COR-L47 (cell line): ENCODE results near the gene ABCC10.
A peak's percentile ranks its signal among the peaks of the same experiment; 100 is the strongest.

Experiments used
- DNase-seq: peaks from one replicate; lab custom pipeline; 2025; lab: John Stamatoyannopoulos, UW

ABCC10 gene

DNA sequence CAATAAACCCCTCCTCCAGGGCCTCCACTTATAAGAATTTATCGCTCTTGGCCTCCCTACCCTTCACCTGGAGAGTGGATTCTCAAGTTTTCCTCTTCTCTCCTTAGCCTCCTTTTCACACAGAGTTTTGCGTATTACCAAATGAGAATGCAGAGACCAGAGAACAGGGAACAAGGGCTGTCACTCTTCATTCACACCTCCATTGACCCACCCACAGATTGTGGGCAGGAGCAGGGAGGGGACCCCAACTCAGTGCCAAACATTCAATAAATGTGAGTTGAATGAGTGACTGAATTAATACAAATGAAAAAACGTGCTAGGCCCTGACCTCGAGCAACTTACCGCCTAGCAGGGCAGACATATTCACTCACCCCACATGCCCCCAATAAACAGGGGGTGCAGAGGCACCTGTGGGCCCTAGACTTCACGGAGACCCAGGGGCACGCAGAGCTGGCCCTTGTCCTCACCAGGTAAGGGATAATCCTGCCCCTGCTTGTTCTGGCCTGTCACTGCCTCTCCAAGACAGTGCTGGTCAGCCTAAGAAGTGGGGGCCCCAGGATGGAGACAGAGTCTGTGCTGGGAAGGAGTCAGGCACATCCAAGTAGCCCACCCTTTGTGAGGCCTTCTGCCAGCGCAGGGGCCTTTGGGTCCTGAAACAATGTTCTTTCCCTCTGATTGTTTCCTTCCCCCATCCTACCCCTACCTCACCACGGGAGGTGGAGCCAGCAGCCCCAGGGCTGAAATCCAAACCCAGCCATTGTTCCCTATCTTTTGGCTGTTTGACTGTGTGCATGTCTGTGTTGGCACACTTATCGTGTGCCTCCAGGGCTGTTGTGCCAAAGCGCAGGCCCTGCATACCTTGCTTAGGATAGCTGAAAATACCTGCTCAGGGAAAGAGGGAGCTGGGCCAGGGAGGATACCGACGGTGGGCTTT, 41.7 kb downstream of the ABCC10 start:
- no peak for DNase-seq

DNA sequence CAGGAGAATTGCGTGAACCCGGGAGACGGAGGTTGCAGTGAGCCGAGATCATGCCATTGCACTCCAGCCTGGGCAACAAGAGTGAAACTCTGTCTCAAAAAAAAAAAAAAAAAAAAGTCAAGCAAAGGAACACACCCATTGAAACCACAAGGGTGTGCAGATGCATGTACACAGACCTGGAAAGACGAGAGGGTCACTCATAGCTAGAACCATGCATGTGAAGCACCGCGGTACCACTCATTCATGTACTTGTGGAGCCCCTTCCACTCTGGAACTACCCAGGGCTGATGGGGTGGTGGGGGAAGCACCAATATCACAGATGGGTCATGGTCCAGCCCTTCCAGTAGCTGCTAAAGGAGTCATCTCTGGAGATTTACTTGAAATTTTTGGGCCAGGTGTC, 42.6 kb downstream of the ABCC10 start:
- no peak for DNase-seq

DNA sequence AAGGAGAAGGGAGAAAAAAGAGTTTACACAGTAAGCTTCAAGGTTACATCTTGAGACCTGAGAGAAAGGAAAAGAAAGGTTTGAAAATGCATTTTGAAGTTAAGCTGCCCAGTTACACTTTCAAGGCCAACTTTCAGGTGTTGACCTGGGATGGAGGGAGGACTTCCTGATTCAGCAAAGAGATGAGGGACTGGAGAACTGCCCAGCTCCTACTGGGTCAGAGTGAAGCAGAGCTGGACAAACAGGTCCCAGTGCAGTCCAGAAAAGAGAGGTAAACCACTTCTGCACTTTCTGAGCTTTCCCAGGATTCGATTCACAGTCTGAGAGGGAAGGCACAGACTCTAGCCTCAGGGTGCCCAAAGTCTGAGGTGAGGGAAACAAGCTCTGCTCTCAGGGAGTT, 44.1 kb downstream of the ABCC10 start:
- no peak for DNase-seq

DNA sequence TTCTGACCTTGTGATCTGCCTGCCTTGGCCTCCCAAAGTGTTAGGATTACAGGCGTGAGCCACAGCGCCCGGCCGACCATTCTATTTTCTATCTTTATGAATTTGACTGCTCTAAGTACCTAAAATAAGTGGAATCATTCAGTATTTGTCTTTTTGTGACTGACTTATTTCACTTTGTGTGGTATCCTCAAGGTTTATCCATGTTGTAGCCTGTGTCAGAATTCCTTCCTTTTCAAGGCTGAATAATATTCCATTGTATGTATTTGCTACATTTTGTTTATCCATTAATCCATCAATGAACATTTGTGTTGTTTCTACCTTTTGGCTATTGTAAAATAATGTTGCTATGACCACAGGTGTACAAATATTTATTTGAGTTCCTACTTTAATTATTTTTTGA, 45.2 kb downstream of the ABCC10 start:
- DNase-seq, result no peak

DNA sequence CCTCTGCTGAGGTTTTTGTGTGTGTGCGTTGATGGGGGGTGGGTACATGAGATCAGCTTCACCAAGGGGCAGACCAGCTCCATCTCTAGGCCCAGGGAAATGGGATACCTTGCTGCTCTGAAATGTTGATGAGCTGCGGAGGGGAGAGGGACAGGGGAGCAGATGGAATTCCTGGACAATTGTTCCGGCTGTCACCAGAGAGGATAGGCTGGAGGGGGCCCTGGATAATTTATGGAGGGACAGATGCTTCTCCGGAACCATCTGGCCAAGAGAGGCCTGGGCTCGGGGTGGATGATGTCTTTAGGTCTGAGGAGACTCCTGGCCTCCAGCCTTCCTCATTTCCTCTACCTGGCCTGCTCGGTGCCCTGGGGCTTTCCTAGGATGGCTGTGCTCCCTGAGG, 48.2 kb downstream of the ABCC10 start:
- DNase-seq, result no peak

GRCh38 chr6:43476746-43477145, 49.4 kb downstream of the ABCC10 start:
- no peak for DNase-seq

DNA sequence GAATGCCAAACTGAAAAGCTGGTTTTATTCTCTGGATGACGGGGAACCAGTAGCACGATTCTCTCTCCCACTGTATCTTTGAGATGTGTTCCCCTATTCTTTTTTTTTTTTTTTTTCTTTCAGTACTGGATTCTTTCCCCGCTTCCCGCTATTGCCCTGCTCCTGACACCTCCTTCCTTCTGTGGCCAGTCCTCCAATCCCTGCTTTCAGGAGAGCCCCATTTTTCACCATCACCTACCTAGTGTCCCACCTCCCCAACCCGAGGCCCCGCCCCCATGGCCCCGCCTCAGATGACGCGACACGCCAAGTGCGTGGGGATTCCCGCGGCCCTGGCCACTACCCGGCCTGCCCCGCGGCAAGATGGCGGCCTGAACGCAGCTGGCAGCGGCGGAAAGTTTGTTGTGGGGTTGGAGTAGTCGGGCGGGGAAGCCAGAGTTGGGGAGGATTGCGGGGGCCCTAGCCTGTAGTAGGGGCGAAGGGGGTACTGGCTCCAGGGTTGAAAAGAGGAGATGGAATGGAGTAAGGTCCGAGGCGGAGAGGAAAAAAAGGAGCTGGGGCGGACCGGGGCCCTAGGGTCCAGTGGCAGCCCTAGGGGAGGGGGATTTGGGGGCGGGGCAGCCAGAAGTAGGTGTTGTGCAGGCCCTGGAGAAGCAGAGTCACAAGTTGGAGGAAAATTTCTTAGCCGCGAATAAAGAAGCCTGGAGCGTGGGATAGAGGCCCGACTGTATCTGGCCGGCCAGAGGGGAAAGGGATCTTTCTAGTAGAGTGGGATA, 50.1 kb downstream of the ABCC10 start, which contains the start of gene TJAP1:
Gene TJAP1, plus strand, starts transcription at position 336 of the 773 bp plus-strand sequence. CDS start 21,432 bp downstream, outside the sequence.
- DNase-seq, result peak; percentile 88

DNA sequence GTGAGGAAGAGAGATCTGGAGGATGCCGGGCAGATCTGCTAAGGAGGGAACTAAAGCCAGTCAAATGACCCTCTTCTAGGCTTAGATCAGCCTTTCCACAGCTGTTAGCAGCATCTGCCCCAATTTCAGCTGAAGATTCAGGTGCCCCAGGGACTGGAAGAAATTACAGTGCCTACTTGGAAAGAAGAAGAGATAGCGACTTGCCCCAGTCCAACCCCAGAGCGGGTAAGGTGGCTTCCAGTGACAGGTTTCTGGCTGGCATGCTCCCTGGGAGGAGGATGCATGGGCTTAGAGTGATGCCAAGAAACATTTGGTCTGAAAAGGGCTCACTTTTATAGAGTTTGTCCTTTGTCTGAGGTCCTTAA, 50.6 kb downstream of the ABCC10 start:
- no peak for DNase-seq

DNA sequence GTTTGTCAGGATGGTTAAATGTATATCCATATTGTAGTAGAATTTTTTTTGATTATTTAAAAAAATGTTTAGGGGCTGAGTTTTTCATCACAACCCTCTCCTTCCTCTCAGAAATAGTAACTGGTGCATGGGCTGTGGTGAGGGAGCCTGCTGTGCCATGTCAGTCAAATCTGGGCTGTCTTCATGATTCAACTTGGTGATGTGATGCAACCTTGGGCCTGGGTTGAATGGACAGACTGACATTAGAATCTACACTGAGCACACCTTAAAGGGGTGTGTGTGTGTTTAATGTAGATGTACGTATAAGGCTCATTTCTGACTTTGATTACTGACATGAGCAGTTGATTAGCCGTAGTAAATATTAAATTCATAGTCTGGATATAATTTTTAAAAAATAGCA, 53.7 kb downstream of the ABCC10 start:
- no peak for DNase-seq

DNA sequence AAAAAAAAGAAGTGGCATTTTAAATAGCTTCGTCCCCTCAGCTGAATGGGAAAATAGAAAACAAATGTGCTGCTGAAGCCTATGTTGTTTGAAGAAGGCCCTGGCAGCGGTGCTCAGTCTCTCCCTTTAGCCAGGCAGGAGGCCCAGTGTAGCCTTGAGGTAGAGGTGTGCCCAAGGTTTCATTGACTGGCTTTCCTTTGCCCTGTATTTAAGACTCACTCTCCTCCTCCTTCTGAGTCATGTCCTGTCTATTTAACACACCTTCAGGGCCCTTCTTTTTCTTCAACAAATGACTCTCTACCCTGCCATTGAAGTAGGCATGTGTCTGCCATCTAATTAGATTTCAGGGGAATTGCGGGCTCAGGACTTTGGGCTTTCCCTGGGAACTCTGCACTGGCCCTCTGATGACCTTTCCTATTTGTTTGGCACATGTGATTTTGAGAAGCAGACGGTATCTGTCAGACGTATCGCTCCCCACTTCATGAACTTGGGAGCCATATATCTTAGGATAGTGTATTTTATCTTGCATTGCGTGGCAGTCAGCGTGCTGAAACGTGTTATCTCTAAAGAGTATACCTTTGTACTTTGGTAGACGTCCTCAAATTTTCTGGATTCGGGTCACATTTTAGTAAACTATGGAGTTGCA, 54.4 kb downstream of the ABCC10 start:
- no peak for DNase-seq

GRCh38 chr6:43488667-43489276, 61.4 kb downstream of the ABCC10 start:
- no peak for DNase-seq

DNA sequence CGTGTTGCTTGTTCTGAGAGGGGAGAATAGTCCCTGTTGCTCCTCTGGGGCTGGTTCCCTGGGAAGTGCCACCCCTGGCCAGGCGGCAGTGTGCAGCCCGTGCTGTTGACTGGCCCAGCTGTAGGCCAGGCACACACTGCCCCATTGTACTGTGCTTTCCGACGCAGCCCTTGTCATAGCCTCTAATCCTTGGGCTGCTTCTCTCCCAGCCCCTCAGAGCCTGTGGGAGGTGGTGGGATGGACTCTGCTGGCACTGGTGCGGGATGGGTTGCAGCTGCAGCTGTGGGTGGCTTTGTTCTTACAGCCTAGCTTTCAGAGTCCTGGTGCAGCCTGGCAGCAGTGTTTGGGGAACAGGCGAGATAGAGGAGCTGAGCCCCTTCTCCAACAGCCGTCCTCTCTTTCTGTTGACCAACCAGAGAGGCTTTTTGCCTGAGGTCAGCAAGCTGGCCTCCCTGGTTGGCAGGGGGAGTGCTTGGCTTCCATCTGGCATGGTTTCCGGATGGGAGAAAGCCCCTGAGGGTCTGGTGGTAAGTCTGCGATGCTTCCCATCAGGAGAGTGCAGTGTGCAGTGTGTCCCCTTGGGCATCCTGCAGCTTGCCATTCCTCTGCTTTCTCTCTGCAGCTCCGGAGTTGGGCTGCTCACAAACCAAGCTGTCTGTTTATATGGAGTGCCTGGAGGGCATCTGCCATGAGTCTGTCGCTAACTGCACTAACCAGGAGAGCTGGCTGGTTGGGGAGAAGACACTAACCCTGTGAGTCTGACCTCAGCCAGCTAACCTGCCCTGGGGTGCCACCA, 62.1 kb downstream of the ABCC10 start:
- DNase-seq, result no peak

DNA sequence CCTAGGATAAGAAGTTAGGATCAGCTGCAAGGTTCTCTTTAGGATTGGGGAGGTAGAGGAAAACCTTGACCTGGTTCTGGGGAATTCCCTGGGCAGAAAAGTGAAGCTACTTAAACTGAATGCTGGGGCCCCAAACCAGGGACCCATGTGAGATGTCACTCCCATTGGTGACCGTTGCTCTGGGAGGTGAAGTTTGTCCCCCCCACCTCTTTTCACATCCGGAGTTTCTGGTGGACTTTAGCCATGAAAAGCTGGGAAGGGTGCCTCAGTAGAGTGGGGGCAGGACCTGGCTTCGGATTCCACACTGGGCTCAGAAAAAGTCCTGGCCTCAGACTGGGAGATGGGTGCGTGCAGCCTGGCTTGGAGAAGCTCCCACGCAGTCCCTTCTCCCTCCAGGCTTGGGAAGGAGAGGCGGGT, 63.2 kb downstream of the ABCC10 start:
- DNase-seq, result no peak

GRCh38 chr6:43491750-43492661, 64.7 kb downstream of the ABCC10 start:
- no peak for DNase-seq

DNA sequence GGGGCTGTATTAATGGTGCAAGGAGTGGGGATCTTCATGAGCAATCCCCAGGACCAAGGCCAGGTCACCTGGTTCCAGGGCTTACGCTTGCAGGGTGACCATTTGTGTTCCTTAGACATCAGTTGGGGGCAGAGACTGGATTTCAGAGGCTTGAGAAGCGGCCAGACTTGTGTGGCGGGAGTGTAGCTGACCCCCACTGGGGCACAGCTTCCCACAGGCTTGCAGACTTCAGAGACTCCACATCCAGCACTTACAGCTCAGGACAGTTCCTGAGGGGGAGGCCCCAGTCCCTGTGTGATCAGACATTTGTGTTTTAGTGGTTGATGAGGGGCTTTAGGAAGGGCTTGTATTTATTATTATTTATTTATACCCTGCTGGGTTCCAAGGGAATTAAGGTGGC, 65.3 kb downstream of the ABCC10 start:
- no peak for DNase-seq

GRCh38 chr6:43493230-43493629, 65.9 kb downstream of the ABCC10 start:
- no peak for DNase-seq

- DNase-seq, result no peak
Measured at GRCh38 chr6:43493833-43494232, 66.5 kb downstream of the ABCC10 start.

DNA sequence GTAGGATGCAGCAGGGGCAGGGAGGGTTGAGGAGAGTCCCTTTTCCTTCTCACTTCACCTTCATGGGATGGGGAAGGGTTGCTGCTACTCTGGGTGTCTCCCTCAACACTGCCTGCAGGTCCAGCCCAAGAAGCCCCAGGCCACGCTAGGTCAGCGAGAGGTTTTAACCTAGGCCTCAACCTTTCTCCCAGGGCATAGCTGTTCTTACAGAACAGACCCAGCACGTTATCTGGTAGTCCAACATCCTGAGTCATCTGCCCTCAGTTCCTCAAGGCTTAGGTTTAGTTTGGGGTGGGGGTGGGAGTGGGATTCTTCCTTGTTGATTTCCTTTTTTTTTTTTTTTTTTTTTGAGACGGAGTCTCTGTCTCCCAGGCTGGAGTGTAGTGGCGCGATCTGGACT, 67.0 kb downstream of the ABCC10 start:
- no peak for DNase-seq

- no peak for DNase-seq
Measured at GRCh38 chr6:43494766-43495165, 67.4 kb downstream of the ABCC10 start.

GRCh38 chr6:43495409-43495941, 68.1 kb downstream of the ABCC10 start:
- no peak for DNase-seq
